Body of pancreas (tissue), 4 donors: ENCODE measurements around the gene COA8.

Source experiments
- CTCF ChIP-seq, 7 experiments: fragments of 450-650 bp in 4 of 7; fragments of 200-600 bp in 3 of 7; sonication (generic) in 3 of 7; IDR thresholded peaks; one replicate each; pipeline ENCODE4 v1.5.1; 2016 to 2019; ENCODE audit warnings: antibody characterized with exemption in 7 of 7
- POLR2A ChIP-seq, 3 donors: fragments of 450-650 bp; IDR thresholded peaks; one replicate each; pipeline ENCODE4 v1.6.1; 2016; ENCODE audit warnings: antibody characterized with exemption in 3 of 3, mild to moderate bottlenecking in 2 of 3

- TF ChIP-seq CTCF (IDR thresholded peaks at IDR 0.05) = no peak
- no peak for TF ChIP-seq POLR2A (IDR thresholded peaks at IDR 0.05)
Measured at GRCh38 chr14:103624860-103625259, 62.1 kb downstream of the COA8 start.
